CD4-positive, CD25-positive, alpha-beta regulatory T cell (primary cell): ENCODE data around the gene UBE2L3. TPM values are rescaled to one million over a fixed set of nuclear protein-coding genes. Genes with fewer than 3 reads are reported as not detected.

Experiments used
- ATAC-seq, 2 donors: fragments of 150-1000 bp; cut with Tn5 transposase; one replicate each; pipeline ENCODE4 v1.10.0; 2021; ENCODE audit warnings: low read depth in 2 of 2, moderate number of reproducible peaks in 2 of 2, moderate library complexity in 1 of 2
- DNase-seq, 3 donors: peaks; one replicate each; pipeline versions ENCODE4 v3.0.0 to v3.0.0-alpha.2; 2012 to 2022; ENCODE audit warnings: mixed read lengths in 1 of 3
- H3K27ac ChIP-seq: one replicate; pipeline ENCODE4 v1.7.0; 2013; ENCODE audit warnings: mild to moderate bottlenecking, low read length; ENCODE audit not compliant: insufficient read depth, poor library complexity, severe bottlenecking
- H3K27me3 ChIP-seq: one replicate; pipeline ENCODE4 v1.7.0; 2013; ENCODE audit warnings: low read length; ENCODE audit not compliant: control insufficient read depth, insufficient read depth
- H3K36me3 ChIP-seq: one replicate; pipeline ENCODE4 v1.7.0; 2013; ENCODE audit warnings: mild to moderate bottlenecking, low read length, moderate library complexity; ENCODE audit not compliant: control insufficient read depth, insufficient read depth
- H3K4me1 ChIP-seq: 2 replicates; pipeline ENCODE4 v1.7.0; 2013; ENCODE audit warnings: mild to moderate bottlenecking, low read length; ENCODE audit not compliant: insufficient read depth, control insufficient read depth, poor library complexity, severe bottlenecking
- H3K4me3 ChIP-seq: one replicate; pipeline ENCODE4 v1.7.0; 2013; ENCODE audit warnings: low read depth, mild to moderate bottlenecking, low read length, moderate library complexity
- H3K9me3 ChIP-seq, 2 experiments: 1 replicate in 1 of 2; 2 replicates in 1 of 2; pipeline ENCODE4 v1.7.0; 2013; ENCODE audit warnings: low read length in 2 of 2, mild to moderate bottlenecking in 1 of 2, moderate library complexity in 1 of 2; ENCODE audit not compliant: control insufficient read depth in 2 of 2
- H3K27ac Mint-ChIP-seq, 3 donors: one replicate each; pipeline ENCODE4 v1.8.0; 2020 to 2022; ENCODE audit warnings: mild to moderate bottlenecking in 3 of 3, mixed read lengths in 3 of 3, moderate library complexity in 2 of 3
- H3K27me3 Mint-ChIP-seq: one replicate; pipeline ENCODE4 v1.8.0; 2022; ENCODE audit warnings: mild to moderate bottlenecking, mixed read lengths
- H3K36me3 Mint-ChIP-seq: one replicate; pipeline ENCODE4 v1.8.0; 2020; ENCODE audit warnings: mixed read lengths
- H3K4me1 Mint-ChIP-seq, 4 donors: one replicate each; pipeline ENCODE4 v1.8.0; 2020 to 2022; ENCODE audit warnings: mixed read lengths in 4 of 4, mild to moderate bottlenecking in 1 of 4
- H3K4me3 Mint-ChIP-seq, 4 donors: one replicate each; pipeline ENCODE4 v1.8.0; 2020 to 2022; ENCODE audit warnings: mild to moderate bottlenecking in 4 of 4, mixed read lengths in 4 of 4, moderate library complexity in 3 of 4
- H3K9me3 Mint-ChIP-seq, 7 donors: one replicate each; pipeline ENCODE4 v1.8.0; 2020 to 2022; ENCODE audit warnings: mixed read lengths in 7 of 7, mild to moderate bottlenecking in 3 of 7, moderate library complexity in 2 of 7
- polyA plus RNA-seq, 4 donors: library from polyadenylated mRNA; unstranded; fragments of 300-500 nt; fragmentation: Illumina TruSeq; gene quantifications; one replicate each; pipeline ENCODE4 v1.2.3, GENCODE V29; 2021
- total RNA-seq: library from RNA; stranded (reverse); gene quantifications from one replicate; pipeline ENCODE4 v1.2.3, GENCODE V29; 2022

UBE2L3 gene
- total and polyA plus RNA-seq, 5 donors from 2014 or later: 33.7 to 124 (median 104) TPM

GRCh38 chr22:21629255-21630149, 62.0 kb downstream of the UBE2L3 start, which contains the start of gene YDJC:
TSS of gene YDJC (minus strand) at chr22:21630022. CDS start at chr22:21630014, 8 bp downstream.
- DNase-seq: peak; percentile 91 to 97 (median 94)
- H3K4me1 Mint-ChIP-seq: peaks cover 8 to 60% (median 34%) of the 10 kb centered on the region in 4 donors
- Histone ChIP-seq H3K36me3 (peaks cover 19% of the 10 kb centered on the region), H3K27ac (peak within 1 kb of the TSS; percentile 93), H3K4me3 (peak within 1 kb of the TSS; percentile 51), H3K4me1 (peaks cover 30% of the 10 kb centered on the region), H3K27me3 (no peaks in the 10 kb centered on the region), H3K9me3 (no peaks in the 10 kb centered on the region)
- peaks cover 16% of the 10 kb centered on the region for H3K36me3 Mint-ChIP-seq
- H3K27ac Mint-ChIP-seq: peak within 1 kb of the TSS; percentile 89 to 94 (median 91)
- peak within 1 kb of the TSS; percentile 93 to 97 (median 94) for H3K4me3 Mint-ChIP-seq
- H3K9me3 Mint-ChIP-seq: no peaks in the 10 kb centered on the region
- H3K27me3 Mint-ChIP-seq: no peaks in the 10 kb centered on the region
- ATAC-seq: peak; percentile 82 to 86

GRCh38 chr22:21631025-21631424, 63.5 kb downstream of the UBE2L3 start:
- Histone ChIP-seq H3K27ac (no peak overlapping the region), H3K9me3 (no peaks in the 10 kb centered on the region), H3K27me3 (no peaks in the 10 kb centered on the region), H3K36me3 (peaks cover 16% of the 10 kb centered on the region), H3K4me3 (no peak overlapping the region), H3K4me1 (peaks cover 26% of the 10 kb centered on the region)
- Mint-ChIP-seq H3K4me1 (peaks cover 8 to 45% (median 28%) of the 10 kb centered on the region in 4 donors), H3K4me3 (peak overlapping the region in 3 of 4 donors; percentile 75 to 95 (median 80)), H3K9me3 (peaks cover 0 to 1% (median 0%) of the 10 kb centered on the region in 7 donors), H3K36me3 (peaks cover 16% of the 10 kb centered on the region), H3K27ac (peak overlapping the region in 1 of 3 donors; percentile 74), H3K27me3 (no peaks in the 10 kb centered on the region)
- no peak for DNase-seq
- no peak for ATAC-seq

- DNase-seq (peak; percentile 61 to 79 (median 66)), ATAC-seq (peak; percentile 16 to 36)
- H3K4me1 ChIP-seq: peaks cover 22% of the 10 kb centered on the region
- peaks cover 9% of the 10 kb centered on the region for H3K36me3 ChIP-seq
- peaks cover 8% of the 10 kb centered on the region for H3K36me3 Mint-ChIP-seq
- no peak within 1 kb of the TSS for H3K4me3 ChIP-seq
- H3K9me3 Mint-ChIP-seq: peaks cover 0 to 1% (median 0%) of the 10 kb centered on the region in 7 donors
- H3K27ac ChIP-seq: no peak within 1 kb of the TSS
- H3K27me3 Mint-ChIP-seq: no peaks in the 10 kb centered on the region
- H3K4me1 Mint-ChIP-seq: peaks cover 8 to 32% (median 20%) of the 10 kb centered on the region in 4 donors
- H3K27me3 ChIP-seq: no peaks in the 10 kb centered on the region
- peak within 1 kb of the TSS in 3 of 4 donors; percentile 13 to 35 (median 19) for H3K4me3 Mint-ChIP-seq
- H3K27ac Mint-ChIP-seq: peak within 1 kb of the TSS in 2 of 3 donors; percentile 51 to 74
- no peaks in the 10 kb centered on the region for H3K9me3 ChIP-seq
Observed at GRCh38 chr22:21632237-21632895, 64.9 kb downstream of the UBE2L3 start, which contains the start of gene CCDC116. TSS of gene CCDC116 (plus strand) at chr22:21632760. CDS start at chr22:21633182, 422 bp downstream.

GRCh38 chr22:21632931-21633330, 65.4 kb downstream of the UBE2L3 start:
- H3K9me3 ChIP-seq: no peaks in the 10 kb centered on the region
- ATAC-seq: no peak
- Mint-ChIP-seq H3K27ac (peak overlapping the region in 1 of 3 donors; percentile 51), H3K9me3 (peaks cover 0 to 1% (median 0%) of the 10 kb centered on the region in 7 donors), H3K27me3 (no peaks in the 10 kb centered on the region), H3K36me3 (peaks cover 8% of the 10 kb centered on the region), H3K4me3 (peak overlapping the region in 1 of 4 donors; percentile 35), H3K4me1 (peaks cover 8 to 26% (median 15%) of the 10 kb centered on the region in 4 donors)
- no peak overlapping the region for H3K4me3 ChIP-seq
- peaks cover 4% of the 10 kb centered on the region for H3K36me3 ChIP-seq
- no peak overlapping the region for H3K27ac ChIP-seq
- no peak for DNase-seq
- no peaks in the 10 kb centered on the region for H3K27me3 ChIP-seq
- peaks cover 16% of the 10 kb centered on the region for H3K4me1 ChIP-seq

- H3K9me3 Mint-ChIP-seq: peaks cover 0 to 1% (median 0%) of the 10 kb centered on the region in 7 donors
- Histone ChIP-seq H3K4me3 (no peak overlapping the region), H3K4me1 (peaks cover 11% of the 10 kb centered on the region), H3K27me3 (no peaks in the 10 kb centered on the region), H3K27ac (no peak overlapping the region), H3K36me3 (no peaks in the 10 kb centered on the region), H3K9me3 (no peaks in the 10 kb centered on the region)
- H3K27me3 Mint-ChIP-seq: no peaks in the 10 kb centered on the region
- no peak overlapping the region for H3K27ac Mint-ChIP-seq
- peak overlapping the region in 1 of 4 donors; percentile 35 for H3K4me3 Mint-ChIP-seq
- peaks cover 7 to 22% (median 11%) of the 10 kb centered on the region in 4 donors for H3K4me1 Mint-ChIP-seq
- H3K36me3 Mint-ChIP-seq: peaks cover 3% of the 10 kb centered on the region
- no peak for DNase-seq
- no peak for ATAC-seq
Observed at GRCh38 chr22:21633481-21633880, 66.0 kb downstream of the UBE2L3 start.

GRCh38 chr22:21634081-21634480, 66.6 kb downstream of the UBE2L3 start:
- ATAC-seq (no peak), DNase-seq (no peak)
- Mint-ChIP-seq H3K4me1 (peaks cover 7 to 21% (median 11%) of the 10 kb centered on the region in 4 donors), H3K4me3 (no peak overlapping the region), H3K27ac (no peak overlapping the region), H3K27me3 (no peaks in the 10 kb centered on the region), H3K9me3 (peaks cover 0 to 1% (median 0%) of the 10 kb centered on the region in 7 donors), H3K36me3 (peaks cover 3% of the 10 kb centered on the region)
- no peaks in the 10 kb centered on the region for H3K27me3 ChIP-seq
- no peak overlapping the region for H3K27ac ChIP-seq
- H3K36me3 ChIP-seq: no peaks in the 10 kb centered on the region
- no peak overlapping the region for H3K4me3 ChIP-seq
- H3K9me3 ChIP-seq: no peaks in the 10 kb centered on the region
- peaks cover 5% of the 10 kb centered on the region for H3K4me1 ChIP-seq

- H3K9me3 Mint-ChIP-seq: peaks cover 0 to 1% (median 0%) of the 10 kb centered on the region in 7 donors
- H3K4me1 Mint-ChIP-seq: peaks cover 7 to 18% (median 11%) of the 10 kb centered on the region in 4 donors
- no peak for ATAC-seq
- no peak overlapping the region for H3K27ac Mint-ChIP-seq
- Histone ChIP-seq H3K9me3 (no peaks in the 10 kb centered on the region), H3K27me3 (no peaks in the 10 kb centered on the region), H3K4me1 (peaks cover 4% of the 10 kb centered on the region), H3K4me3 (no peak overlapping the region), H3K27ac (no peak overlapping the region), H3K36me3 (no peaks in the 10 kb centered on the region)
- H3K36me3 Mint-ChIP-seq: no peaks in the 10 kb centered on the region
- H3K27me3 Mint-ChIP-seq: no peaks in the 10 kb centered on the region
- H3K4me3 Mint-ChIP-seq: peak overlapping the region in 1 of 4 donors; percentile 60
- no peak for DNase-seq
Observed at GRCh38 chr22:21634844-21635243, 67.3 kb downstream of the UBE2L3 start.
